Measurements from ENCODE around the gene NPHP4. TPM values are rescaled to one million over a fixed set of nuclear protein-coding genes. Genes with fewer than 3 reads are reported as not detected.

Gene NPHP4
- total RNA-seq, 1 donor from 2014 or later = 7.7 TPM

GRCh38 chr1:5971471-5972197 is 20.6 kb downstream of the NPHP4 start:
- no peak for DNase-seq

DNA sequence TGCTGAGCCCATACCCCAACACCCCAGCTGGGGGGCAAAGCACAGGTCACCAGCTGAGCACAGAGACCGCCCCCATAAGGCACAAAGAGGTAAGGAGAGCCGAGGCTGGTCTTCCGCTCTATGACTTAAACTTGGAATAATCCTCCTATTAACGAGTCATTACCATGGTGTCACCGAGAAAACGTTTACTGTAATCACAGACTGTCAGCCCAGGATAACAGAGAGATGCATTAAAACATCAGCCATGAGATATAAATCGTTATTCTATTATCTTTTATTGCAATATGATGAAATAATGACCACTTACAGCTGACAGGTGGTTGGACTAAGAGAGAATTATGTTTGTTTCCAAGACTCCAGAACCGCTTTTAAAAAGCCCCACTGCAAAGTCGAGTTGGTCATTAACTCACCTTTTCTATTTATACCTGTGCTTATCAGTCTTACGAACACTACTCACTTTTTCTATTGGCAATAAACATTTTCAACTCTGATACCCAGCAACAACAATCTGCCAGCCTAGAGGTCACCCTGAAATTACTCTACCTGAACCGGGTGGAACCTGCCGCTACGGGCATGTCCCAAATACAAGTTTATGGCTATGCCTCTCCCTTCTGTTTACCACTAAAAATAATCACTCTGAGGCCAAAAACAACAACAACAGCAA is 21.5 kb downstream of the NPHP4 start:
- DNase-seq = no peak

- no peak for DNase-seq
Observed at GRCh38 chr1:5969168-5969567, 23.1 kb downstream of the NPHP4 start.

- DNase-seq = no peak
Observed at GRCh38 chr1:5968161-5968736, 24.0 kb downstream of the NPHP4 start.

- peak; percentile 28 for DNase-seq
Observed at GRCh38 chr1:5967351-5968160, 24.7 kb downstream of the NPHP4 start.

GRCh38 chr1:5966543-5967205 is 25.6 kb downstream of the NPHP4 start:
- no peak for DNase-seq

GRCh38 chr1:5965586-5966131 is 26.6 kb downstream of the NPHP4 start:
- DNase-seq = no peak

GRCh38 chr1:5962265-5963105 is 29.7 kb downstream of the NPHP4 start:
- DNase-seq = no peak

DNA sequence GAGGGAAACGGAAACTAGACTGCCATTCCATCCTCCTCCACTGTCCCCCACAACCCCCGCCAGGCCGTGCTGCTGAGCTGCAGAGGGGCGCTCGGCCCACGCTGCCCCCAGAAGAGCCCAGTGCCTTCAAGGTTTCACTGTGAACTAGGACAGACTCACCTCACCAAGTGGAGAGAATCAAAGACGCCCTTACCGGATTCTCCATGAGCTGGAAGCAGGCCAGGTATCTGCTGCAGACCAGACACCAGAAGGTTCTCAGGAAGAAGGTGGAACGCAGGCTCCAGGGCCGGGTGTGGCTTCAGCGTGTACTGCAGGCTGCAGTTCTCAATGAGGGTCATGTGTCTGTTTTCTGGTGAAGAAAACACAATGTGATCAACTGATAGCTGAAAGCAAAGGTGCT is 30.6 kb downstream of the NPHP4 start:
- DNase-seq = no peak

- no peak for DNase-seq
Observed at GRCh38 chr1:5960336-5960735, 31.9 kb downstream of the NPHP4 start.

GRCh38 chr1:5959667-5960230 is 32.5 kb downstream of the NPHP4 start:
- DNase-seq = no peak

DNA sequence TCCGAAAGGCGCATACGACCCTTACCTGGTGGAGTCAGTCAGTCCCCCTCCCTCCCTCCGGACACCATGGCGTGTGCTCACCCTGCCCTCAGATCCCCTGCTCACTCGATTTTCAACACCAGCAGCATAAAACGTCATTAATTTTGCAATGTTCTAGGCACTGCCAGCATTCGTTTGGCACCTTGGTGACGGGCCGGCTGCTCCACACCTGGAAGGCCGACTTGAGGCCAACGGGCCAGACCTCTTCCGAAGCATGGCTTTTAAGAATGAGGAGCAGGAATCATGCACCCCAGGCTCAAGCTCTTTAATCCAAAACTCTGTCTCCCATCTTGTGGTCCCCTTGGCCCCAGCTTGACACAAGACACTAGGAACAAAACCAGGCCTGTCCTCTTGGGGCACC is 33.1 kb downstream of the NPHP4 start:
- DNase-seq = no peak

DNA sequence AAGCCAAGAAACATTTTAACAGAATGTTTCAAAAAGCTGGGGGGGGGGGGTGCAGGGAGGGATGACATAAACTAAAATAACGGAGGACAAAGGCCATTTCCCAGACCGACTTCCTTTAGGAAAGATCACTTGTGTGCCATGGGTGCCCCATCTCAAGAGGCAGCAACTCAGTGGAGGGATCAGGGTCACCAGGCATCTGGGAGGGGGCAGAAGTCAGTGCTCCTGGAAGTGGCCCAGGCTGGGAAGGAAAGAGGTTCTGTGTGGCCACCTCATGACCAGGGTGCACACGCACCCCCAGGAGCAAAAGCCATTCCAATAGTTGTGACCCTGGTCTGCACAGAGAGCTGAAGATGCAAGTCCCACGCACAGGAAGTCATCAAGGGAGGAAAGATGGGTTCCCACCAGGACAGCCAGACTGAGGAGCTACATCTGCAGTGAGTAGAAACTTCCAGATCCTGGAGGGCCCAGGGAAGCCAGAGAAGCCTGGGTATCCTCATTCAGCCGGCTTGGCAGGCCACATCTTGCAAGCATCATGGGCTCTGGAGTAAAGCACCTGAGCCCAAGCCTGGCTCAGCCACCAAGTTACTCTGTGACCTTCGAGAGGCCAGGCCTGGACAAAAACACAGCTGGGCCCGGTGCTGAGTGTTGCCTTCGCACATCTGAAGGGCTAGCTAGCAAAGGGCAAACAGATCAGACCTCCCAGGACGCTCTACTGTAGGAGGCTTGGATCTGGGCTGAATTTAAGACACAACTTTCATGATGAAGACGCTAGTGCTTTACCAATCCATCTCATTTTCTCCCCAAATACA is 36.0 kb downstream of the NPHP4 start:
- DNase-seq = no peak

- no peak for DNase-seq
Observed at GRCh38 chr1:5955479-5955977, 36.7 kb downstream of the NPHP4 start.

DNA sequence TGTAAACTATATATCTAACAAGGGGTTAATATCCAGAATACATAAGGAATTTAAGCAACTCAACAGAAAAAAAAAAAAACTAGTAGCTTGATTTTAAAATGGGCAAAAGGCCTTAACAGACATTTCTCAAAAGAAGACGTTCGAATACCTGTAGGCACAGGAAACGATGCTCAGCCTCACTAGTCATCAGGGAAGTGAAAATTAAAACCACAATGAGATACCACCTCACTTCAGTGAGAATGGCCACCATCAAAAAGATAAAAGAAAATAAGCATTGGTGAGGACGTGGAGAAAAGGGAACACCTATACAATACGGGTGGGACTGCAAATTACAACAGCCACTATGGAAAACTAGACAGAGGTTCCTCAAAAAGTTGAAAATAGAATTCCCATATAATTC is 37.3 kb downstream of the NPHP4 start:
- no peak for DNase-seq

- no peak for DNase-seq
Observed at GRCh38 chr1:5953386-5953785, 38.8 kb downstream of the NPHP4 start.

- DNase-seq = no peak
Observed at GRCh38 chr1:5951846-5952410, 40.3 kb downstream of the NPHP4 start.

DNA sequence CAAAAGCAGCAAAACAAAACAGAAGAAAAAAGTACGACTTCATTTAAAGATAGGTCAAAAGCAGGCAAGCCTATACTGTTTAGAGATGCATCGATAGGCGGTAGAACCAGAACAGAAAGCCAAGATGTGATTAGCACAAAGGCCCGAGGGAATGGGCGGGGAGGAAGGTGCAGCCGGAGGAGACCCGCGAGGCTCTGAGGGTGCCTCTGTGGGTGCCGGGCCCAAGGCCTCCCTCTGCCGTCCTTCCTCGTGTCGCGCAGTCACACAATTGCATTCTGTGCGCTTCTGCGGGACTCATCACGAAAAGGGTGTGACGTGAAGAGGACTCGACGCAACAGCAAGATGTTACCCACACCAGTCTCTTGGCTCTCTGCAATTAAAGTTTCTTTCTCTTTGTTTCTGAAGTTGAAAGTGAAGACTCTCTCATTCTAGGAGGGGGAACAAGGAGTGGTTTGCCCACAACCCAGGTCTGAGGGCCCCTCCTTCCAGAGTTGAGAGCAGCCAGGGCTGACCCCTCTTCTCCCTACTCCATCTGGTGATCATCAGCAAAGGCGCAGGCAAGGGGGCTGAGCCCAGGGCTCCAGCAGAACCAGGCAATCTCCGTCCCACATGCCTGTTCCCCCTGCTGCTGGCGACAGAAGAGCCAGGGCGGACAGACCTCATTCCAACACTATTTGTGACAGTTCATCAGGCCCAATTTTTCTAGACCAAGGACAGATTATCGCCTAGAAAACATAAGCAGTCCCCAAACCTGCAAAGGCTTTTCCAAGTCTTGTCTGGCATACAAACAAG is 41.0 kb downstream of the NPHP4 start:
- no peak for DNase-seq

Measured in tongue (tissue), 2 donors.